ENCODE results near the gene STAMBP. TPM values are rescaled to one million over a fixed set of nuclear protein-coding genes. Genes with fewer than 3 reads are reported as not detected.

STAMBP gene
- total and polyA plus RNA-seq, 9 of the 15 experiments (the other 6 are each of a cell fraction or from before 2014, with no cell fraction given): 36.9 to 75.2 (median 48.8) TPM

- in situ Hi-C loops (cut with MboI) (no loop called here), intact Hi-C loops (cut with micrococcal nuclease) (no loop called here)
- Histone ChIP-seq H2AFZ (ENCODE audit: low read depth, low read length) (no peak overlapping the region), H3K27ac (ENCODE audit: extremely low read depth, low read depth, low read length) (no peak overlapping the region), H4K20me1 (replicated peaks; ENCODE audit: control insufficient read depth, insufficient read depth, low read length) (no peaks in the 10 kb centered on the region), H3K9me3 (replicated peaks; ENCODE audit: control insufficient read depth, insufficient read depth, low read depth, low read length) (no peaks in the 10 kb centered on the region; the same call in 1 of the 2 replicates), H3K4me1 (replicated peaks in 1 of 2; ENCODE audit: control insufficient read depth in 2 of 2, insufficient read depth in 2 of 2, low read length in 2 of 2) (peaks cover 0 to 2% of the 10 kb centered on the region in 2 experiments; a peak in 1 of 5 replicates), H3K4me2 (ENCODE audit: insufficient read depth, low read length) (no peak overlapping the region), H3K9ac (ENCODE audit: insufficient read depth in 1 of 2, low read depth in 2 of 2, low read length in 2 of 2) (no peak overlapping the region), H3K27me3 (ENCODE audit: control insufficient read depth in 2 of 2, insufficient read depth in 2 of 2, low read length in 2 of 2) (no peaks in the 10 kb centered on the region; a peak in 1 of 5 replicates), H3K4me3 (no peak overlapping the region), H3K79me2 (ENCODE audit: control insufficient read depth, insufficient read depth, low read length) (no peaks in the 10 kb centered on the region), H3K9me1 (ENCODE audit: control insufficient read depth, insufficient read depth, low read length) (no peaks in the 10 kb centered on the region), H3K36me3 (ENCODE audit: control insufficient read depth, insufficient read depth, low read length) (no peaks in the 10 kb centered on the region)
- no TSS peak for BruUV-seq (replicated peaks)
- DNase-seq (ENCODE audit: extremely low read depth in 1 of 4, low spot score in 3 of 4): no peak
- 19% methylated on average over 7 of the region's 8 CpGs for WGBS (ENCODE audit: insufficient coverage, low coverage, missing lambda C conversion rate)
- no peak for FAIRE-seq
- ChIA-PET POLR2A (no interaction called here), CTCF (ENCODE audit: low intra/inter-chr PET ratio) (no interaction called here)
- TF ChIP-seq ZBTB34 (CRISPR knock-in tag; IDR thresholded peaks at IDR 0.05) (no peak), GABPB1 (CRISPR knock-in tag; IDR thresholded peaks at IDR 0.05) (no peak)
- ATAC-seq: no peak
Observed at GRCh38 chr2:73899801-73900336, 71.1 kb downstream of the STAMBP start.

- Histone ChIP-seq H3K27ac (ENCODE audit: extremely low read depth, low read depth, low read length) (no peak overlapping the region), H3K4me3 (no peak overlapping the region), H3K4me1 (replicated peaks in 1 of 2; ENCODE audit: control insufficient read depth in 2 of 2, insufficient read depth in 2 of 2, low read length in 2 of 2) (no peaks in the 10 kb centered on the region), H3K9me1 (ENCODE audit: control insufficient read depth, insufficient read depth, low read length) (no peaks in the 10 kb centered on the region), H3K9me3 (replicated peaks; ENCODE audit: control insufficient read depth, insufficient read depth, low read depth, low read length) (no peaks in the 10 kb centered on the region; the same call in 1 of the 2 replicates), H3K27me3 (ENCODE audit: control insufficient read depth in 2 of 2, insufficient read depth in 2 of 2, low read length in 2 of 2) (no peaks in the 10 kb centered on the region; a peak in 1 of 5 replicates), H3K79me2 (ENCODE audit: control insufficient read depth, insufficient read depth, low read length) (no peaks in the 10 kb centered on the region), H3K9ac (ENCODE audit: insufficient read depth in 1 of 2, low read depth in 2 of 2, low read length in 2 of 2) (no peak overlapping the region), H3K4me2 (ENCODE audit: insufficient read depth, low read length) (no peak overlapping the region), H2AFZ (ENCODE audit: low read depth, low read length) (no peak overlapping the region), H3K36me3 (ENCODE audit: control insufficient read depth, insufficient read depth, low read length) (no peaks in the 10 kb centered on the region), H4K20me1 (replicated peaks; ENCODE audit: control insufficient read depth, insufficient read depth, low read length) (no peaks in the 10 kb centered on the region)
- BruUV-seq (replicated peaks): no TSS peak
- ATAC-seq (no peak), FAIRE-seq (no peak), DNase-seq (ENCODE audit: extremely low read depth in 1 of 4, low spot score in 3 of 4) (no peak)
- ChIA-PET POLR2A (no interaction called here), CTCF (ENCODE audit: low intra/inter-chr PET ratio) (no interaction called here)
- intact Hi-C loops (cut with micrococcal nuclease) (no loop called here), in situ Hi-C loops (cut with MboI) (no loop called here)
- 27% methylated on average over 2 of the region's 10 CpGs for WGBS (ENCODE audit: insufficient coverage, low coverage, missing lambda C conversion rate)
- no peak for TF ChIP-seq FOXP1 (CRISPR knock-in tag; IDR thresholded peaks at IDR 0.05)
- no peak for TF ChIP-seq E2F8 (IDR thresholded peaks at IDR 0.05; ENCODE audit: low read depth, partially characterized antibody)
- no peak for TF ChIP-seq AFF4 (CRISPR knock-in tag; IDR thresholded peaks at IDR 0.05)
Observed at GRCh38 chr2:73901143-73901542, 72.4 kb downstream of the STAMBP start.
